ENCODE measurements around the gene ARID1B. TPM values are rescaled to one million over a fixed set of nuclear protein-coding genes. Genes with fewer than 3 reads are reported as not detected.

The ARID1B gene
- total RNA-seq, 1 donor from 2014 or later = 75.4 TPM

- Histone ChIP-seq H3K4me1 (ENCODE audit: insufficient read depth, low read length) (peaks cover 3% of the 10 kb centered on the region), H3K36me3 (ENCODE audit: insufficient read depth, low read length) (no peaks in the 10 kb centered on the region), H3K79me2 (ENCODE audit: insufficient read depth, low read length) (peaks cover 79% of the 10 kb centered on the region), H3K9me3 (ENCODE audit: insufficient read depth, low read depth, low read length) (no peaks in the 10 kb centered on the region), H3K9ac (ENCODE audit: low read length) (peak overlapping the region; percentile 99), H2AFZ (ENCODE audit: low read depth, low read length) (peak overlapping the region; percentile 58), H3K27ac (ENCODE audit: low read depth, low read length) (peak overlapping the region; percentile 98), H3K27me3 (ENCODE audit: insufficient read depth, low read length) (no peaks in the 10 kb centered on the region), H3K4me2 (ENCODE audit: low read length) (peak overlapping the region; percentile 97), H3K4me3 (ENCODE audit: insufficient read depth, low read depth, low read length) (peak overlapping the region; percentile 76), H4K20me1 (ENCODE audit: insufficient read depth, low read length) (peaks cover 40% of the 10 kb centered on the region)
- H3K27me3 Mint-ChIP-seq (ENCODE audit: low read depth, unreplicated experiment) = no peaks in the 10 kb centered on the region
- H3K4me3 Mint-ChIP-seq (ENCODE audit: unreplicated experiment) = peak overlapping the region; percentile 87
- H3K36me3 Mint-ChIP-seq (ENCODE audit: low read depth, unreplicated experiment) = peaks cover 7% of the 10 kb centered on the region
- TF ChIP-seq CTCF (IDR thresholded peaks at IDR 0.05; ENCODE audit: insufficient read depth, low read depth, low read length) = no peak
- no peak for TF ChIP-seq EZH2 (IDR thresholded peaks at IDR 0.05; ENCODE audit: insufficient read depth, low read length)
- H3K4me1 Mint-ChIP-seq (ENCODE audit: low read depth, unreplicated experiment) = peaks cover 47% of the 10 kb centered on the region
- H3K9me3 Mint-ChIP-seq (ENCODE audit: unreplicated experiment) = peaks cover 6% of the 10 kb centered on the region
- H3K27ac Mint-ChIP-seq (ENCODE audit: unreplicated experiment) = peak overlapping the region; percentile 95
- peak; percentile 80 for DNase-seq (ENCODE audit: low read depth)
- FAIRE-seq = no peak
These were observed 244.3 kb downstream of the ARID1B start for GRCh38 chr6:157021344-157021992.

GRCh38 chr6:157021993-157022740, 245.0 kb downstream of the ARID1B start:
- Histone ChIP-seq H3K4me2 (ENCODE audit: low read length) (peak overlapping the region; percentile 97), H3K9ac (ENCODE audit: low read length) (peak overlapping the region; percentile 99), H3K27me3 (ENCODE audit: insufficient read depth, low read length) (no peaks in the 10 kb centered on the region), H3K4me1 (ENCODE audit: insufficient read depth, low read length) (peaks cover 3% of the 10 kb centered on the region), H3K36me3 (ENCODE audit: insufficient read depth, low read length) (no peaks in the 10 kb centered on the region), H4K20me1 (ENCODE audit: insufficient read depth, low read length) (peaks cover 40% of the 10 kb centered on the region), H3K27ac (ENCODE audit: low read depth, low read length) (peak overlapping the region; percentile 98), H3K79me2 (ENCODE audit: insufficient read depth, low read length) (peaks cover 78% of the 10 kb centered on the region), H2AFZ (ENCODE audit: low read depth, low read length) (peak overlapping the region; percentile 52), H3K4me3 (ENCODE audit: insufficient read depth, low read depth, low read length) (peak overlapping the region; percentile 76), H3K9me3 (ENCODE audit: insufficient read depth, low read depth, low read length) (no peaks in the 10 kb centered on the region)
- Mint-ChIP-seq H3K36me3 (ENCODE audit: low read depth, unreplicated experiment) (peaks cover 7% of the 10 kb centered on the region), H3K27ac (ENCODE audit: unreplicated experiment) (peak overlapping the region; percentile 94), H3K4me1 (ENCODE audit: low read depth, unreplicated experiment) (peaks cover 47% of the 10 kb centered on the region), H3K27me3 (ENCODE audit: low read depth, unreplicated experiment) (no peaks in the 10 kb centered on the region), H3K9me3 (ENCODE audit: unreplicated experiment) (peaks cover 6% of the 10 kb centered on the region), H3K4me3 (ENCODE audit: unreplicated experiment) (peak overlapping the region; percentile 87)
- no peak for FAIRE-seq
- peak; percentile 87 for DNase-seq (ENCODE audit: low read depth)
- no peak for TF ChIP-seq EZH2 (IDR thresholded peaks at IDR 0.05; ENCODE audit: insufficient read depth, low read length)
- no peak for TF ChIP-seq CTCF (IDR thresholded peaks at IDR 0.05; ENCODE audit: insufficient read depth, low read depth, low read length)

All from astrocyte (in vitro differentiated cells and primary cell).